ENCODE data around the gene EIF4B. TPM values are rescaled to one million over a fixed set of nuclear protein-coding genes. Genes with fewer than 3 reads are reported as not detected.

Gene EIF4B
- total RNA-seq, 1 experiment from 2014 or later: 809 TPM

DNA sequence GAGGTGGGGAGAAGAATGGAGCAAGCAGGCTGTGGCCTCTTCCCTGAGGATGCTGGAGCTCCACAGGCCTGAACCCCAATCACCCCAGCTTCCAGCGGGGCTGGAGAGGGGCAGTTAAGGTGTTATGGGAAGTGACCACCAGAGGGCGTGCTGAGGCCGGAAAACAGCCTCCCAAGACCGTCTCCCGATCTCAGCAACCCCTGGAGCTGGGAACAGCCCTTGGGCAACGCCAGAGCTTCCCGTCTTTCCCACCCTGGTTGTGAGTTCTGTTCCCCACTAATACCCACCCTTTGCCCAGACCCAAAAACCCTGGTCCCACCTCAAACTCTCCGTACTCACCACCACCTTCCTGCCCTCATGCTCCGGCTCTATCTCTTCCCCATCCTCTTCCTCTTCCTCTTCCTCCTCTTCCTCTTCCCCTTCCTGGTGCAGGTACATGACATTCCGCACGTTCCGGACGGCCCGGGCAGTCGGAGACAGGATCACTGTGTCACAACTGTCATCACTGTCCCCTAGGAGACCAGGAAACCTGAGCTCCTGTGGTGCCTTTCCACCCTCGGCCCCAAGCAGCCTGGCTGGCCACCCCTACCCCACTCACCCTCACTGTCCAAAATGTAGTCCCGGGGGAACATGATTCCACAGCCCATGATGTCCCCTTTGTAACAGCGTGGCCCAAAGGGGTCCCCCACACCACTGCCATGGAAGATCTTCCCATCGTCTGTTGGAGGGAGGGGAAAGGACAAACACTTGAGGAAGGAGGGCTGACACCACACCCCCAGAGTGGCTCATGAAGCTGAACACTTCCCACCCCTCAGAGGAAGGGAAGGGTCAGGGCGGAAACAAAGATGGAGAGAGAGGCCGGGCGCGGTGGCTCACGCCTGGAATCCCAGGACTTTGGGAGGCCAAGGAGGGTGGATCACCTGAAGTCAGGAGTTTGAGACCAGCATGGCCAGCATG lies 60.0 kb downstream of the EIF4B start:
- Histone ChIP-seq H4K20me1 (ENCODE audit: insufficient read depth) (peaks cover 3% of the 10 kb centered on the region; the same call in 1 of the 2 replicates), H3K4me1 (ENCODE audit: control insufficient read depth in 1 of 2, insufficient read depth in 2 of 2, low read length in 2 of 2) (peaks cover 18 to 52% of the 10 kb centered on the region in 2 experiments), H3K4me2 (ENCODE audit: low read length) (peak overlapping the region; percentile 62), H3K27me3 (ENCODE audit: insufficient read depth, low read length) (no peaks in the 10 kb centered on the region), H3K4me3 (replicated peaks in 1 of 2; ENCODE audit: low read depth in 1 of 2, low read length in 2 of 2) (peak overlapping the region in 1 of 2 experiments; percentile 18; a peak in 2 of 4 replicates), H3K36me3 (ENCODE audit: control insufficient read depth in 1 of 2, insufficient read depth in 2 of 2, low read length in 2 of 2) (peaks cover 3 to 29% of the 10 kb centered on the region in 2 experiments; a peak in 3 of 4 replicates), H3K27ac (ENCODE audit: low read depth, low read length) (peak overlapping the region; percentile 67), H3K9me2 (ENCODE audit: insufficient read depth) (no peaks in the 10 kb centered on the region), H2AFZ (ENCODE audit: low read depth, low read length, poor library complexity, severe bottlenecking) (no peak overlapping the region), H3K9ac (ENCODE audit: low read length) (peak overlapping the region; percentile 41; the same call in 1 of the 2 replicates), H3K79me2 (ENCODE audit: insufficient read depth, low read length) (no peaks in the 10 kb centered on the region), H3K9me3 (ENCODE audit: control insufficient read depth in 1 of 2, insufficient read depth in 1 of 2, low read depth in 1 of 2, low read length in 2 of 2) (no peaks in the 10 kb centered on the region)
- ATAC-seq (peak; percentile 73), DNase-seq (ENCODE audit: low read depth, low spot score) (peak; percentile 60)
- ChIA-PET RAD21 (ENCODE audit: low non-redundant PET in 1 of 2, low total read pairs in 2 of 2, uncharacterized antibody in 2 of 2, unreplicated experiment in 2 of 2) (interaction anchor here (0.6 to 3.2 kb wide), 20 partner anchors 12 to 255 kb away, joined by 3 to 30 read pairs (median 4); partner anchors contain the start of genes IGFBP6 (in 2 of the 2), SPRYD3 (in 2 of the 2) and SOAT2 (in 1 of the 2)), POLR2A (interaction anchor here (1.1 to 2.9 kb wide), 6 partner anchors 12 to 131 kb away, joined by 3 to 13 read pairs (median 3); partner anchors contain the start of genes IGFBP6 and SPRYD3), CTCF (interaction anchor here (0.7 to 3.9 kb wide), 33 partner anchors 12 to 435 kb away, joined by 3 to 110 read pairs (median 5); partner anchors contain the start of genes CSAD, EIF4B, IGFBP6 and SPRYD3)
- BruUV-seq (replicated peaks): no TSS peak
- intact Hi-C loops (cut with micrococcal nuclease): loop anchor here (1.0 to 10.0 kb wide), 3 partner anchors 33 to 219 kb away; no protein-coding TSS in a partner anchor
- TF ChIP-seq, protein P1, sequence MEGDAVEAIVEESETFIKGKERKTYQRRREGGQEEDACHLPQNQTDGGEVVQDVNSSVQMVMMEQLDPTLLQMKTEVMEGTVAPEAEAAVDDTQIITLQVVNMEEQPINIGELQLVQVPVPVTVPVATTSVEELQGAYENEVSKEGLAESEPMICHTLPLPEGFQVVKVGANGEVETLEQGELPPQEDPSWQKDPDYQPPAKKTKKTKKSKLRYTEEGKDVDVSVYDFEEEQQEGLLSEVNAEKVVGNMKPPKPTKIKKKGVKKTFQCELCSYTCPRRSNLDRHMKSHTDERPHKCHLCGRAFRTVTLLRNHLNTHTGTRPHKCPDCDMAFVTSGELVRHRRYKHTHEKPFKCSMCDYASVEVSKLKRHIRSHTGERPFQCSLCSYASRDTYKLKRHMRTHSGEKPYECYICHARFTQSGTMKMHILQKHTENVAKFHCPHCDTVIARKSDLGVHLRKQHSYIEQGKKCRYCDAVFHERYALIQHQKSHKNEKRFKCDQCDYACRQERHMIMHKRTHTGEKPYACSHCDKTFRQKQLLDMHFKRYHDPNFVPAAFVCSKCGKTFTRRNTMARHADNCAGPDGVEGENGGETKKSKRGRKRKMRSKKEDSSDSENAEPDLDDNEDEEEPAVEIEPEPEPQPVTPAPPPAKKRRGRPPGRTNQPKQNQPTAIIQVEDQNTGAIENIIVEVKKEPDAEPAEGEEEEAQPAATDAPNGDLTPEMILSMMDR (IDR thresholded peaks at IDR 0.05 in 2 of 3, conservative IDR thresholded peaks at IDR 0.05 in 1 of 3; ENCODE audit: borderline replicate concordance in 1 of 3, insufficient read depth in 1 of 3, low read depth in 2 of 3, low read length in 2 of 3): peak; percentile 76 to 82 (median 82)
- TF ChIP-seq RAD21 (IDR thresholded peaks at IDR 0.05; ENCODE audit: low read depth): peak; percentile 97
- no peak for TF ChIP-seq SRF (IDR thresholded peaks at IDR 0.05; ENCODE audit: low read depth)

Data from HCT116 (cell line).